Loucy (cell line): ENCODE data around the gene SMIM11.
"Not testable (repeated sequence)": the region's sequence is repeated elsewhere in the genome, so short reads cannot be mapped to it uniquely, and the experiment has no call there.

Source experiments
- H2AFZ ChIP-seq: fragments of 200-600 bp; sonication (generic); 2 replicates; pipeline ENCODE4 v1.6.0; 2016; ENCODE audit warnings: antibody characterized with exemption, mild to moderate bottlenecking, low read length, moderate library complexity
- H3F3A ChIP-seq: fragments of 200-600 bp; 2 replicates; pipeline ENCODE4 v1.6.0; 2016; ENCODE audit warnings: antibody characterized with exemption, low read depth, mild to moderate bottlenecking
- H3K27me3 ChIP-seq: fragments of 200-600 bp; sonication (generic); 2 replicates; pipeline ENCODE4 v1.6.1; 2014; ENCODE audit warnings: low read length, mild to moderate bottlenecking; ENCODE audit not compliant: insufficient read depth, poor library complexity, severe bottlenecking
- H3K36me3 ChIP-seq: fragments of 200-600 bp; sonication (generic); 2 replicates; pipeline ENCODE4 v1.6.1; 2016; ENCODE audit warnings: low read length; ENCODE audit not compliant: insufficient read depth
- H3K4me1 ChIP-seq: fragments of 200-600 bp; sonication (generic); 2 replicates; pipeline ENCODE4 v1.5.1; 2014; ENCODE audit warnings: low read length, mild to moderate bottlenecking; ENCODE audit not compliant: insufficient read depth, poor library complexity, severe bottlenecking
- H3K4me2 ChIP-seq: fragments of 200-600 bp; sonication (generic); 2 replicates; pipeline ENCODE4 v1.6.0; 2014; ENCODE audit warnings: antibody characterized with exemption, low read length, low read depth, mild to moderate bottlenecking; ENCODE audit not compliant: poor library complexity, severe bottlenecking
- H3K4me3 ChIP-seq: fragments of 200-600 bp; sonication (generic); 2 replicates; pipeline ENCODE4 v1.5.1; 2014; ENCODE audit warnings: low read length, mild to moderate bottlenecking, mixed read lengths; ENCODE audit not compliant: poor library complexity, severe bottlenecking
- H3K79me2 ChIP-seq: fragments of 200-600 bp; sonication (generic); 2 replicates; pipeline ENCODE4 v1.6.1; 2014; ENCODE audit warnings: low read length; ENCODE audit not compliant: insufficient read depth
- H3K9ac ChIP-seq: fragments of 200-600 bp; sonication (generic); 2 replicates; pipeline ENCODE4 v1.6.0; 2014; ENCODE audit warnings: mild to moderate bottlenecking, low read depth, low read length, moderate library complexity; ENCODE audit not compliant: poor library complexity, severe bottlenecking
- H3K9me2 ChIP-seq: fragments of 200-600 bp; sonication (generic); replicated peaks from 2 replicates; pipeline ENCODE4 v1.6.1; 2016; ENCODE audit warnings: low read depth, low read length, mixed read lengths
- H3K9me3 ChIP-seq: fragments of 200-600 bp; sonication (generic); 2 replicates; pipeline ENCODE4 v1.6.1; 2014; ENCODE audit warnings: mild to moderate bottlenecking, antibody characterized with exemption, low read length, low read depth; ENCODE audit not compliant: insufficient read depth
- H4K20me1 ChIP-seq: fragments of 200-600 bp; sonication (generic); 2 replicates; pipeline ENCODE4 v1.6.0; 2014; ENCODE audit warnings: antibody characterized with exemption, low read length, mild to moderate bottlenecking; ENCODE audit not compliant: insufficient read depth, poor library complexity, severe bottlenecking

The SMIM11 gene

GRCh38 chr21:34417448-34418077, 42.3 kb downstream of the SMIM11 start:
- not testable (repeated sequence) for H3K27me3 ChIP-seq, H3K4me1 ChIP-seq, H2AFZ ChIP-seq, H3K9me3 ChIP-seq, H4K20me1 ChIP-seq, H3K4me3 ChIP-seq, H3K9me2 ChIP-seq, H3K4me2 ChIP-seq, H3F3A ChIP-seq, H3K9ac ChIP-seq, H3K36me3 ChIP-seq, H3K79me2 ChIP-seq

GRCh38 chr21:34423805-34424204, 48.5 kb downstream of the SMIM11 start, which contains the start of gene SMIM34:
TSS of gene SMIM34 (minus strand) at chr21:34423951. CDS start at chr21:34423839, 112 bp downstream.
- H4K20me1 ChIP-seq, H2AFZ ChIP-seq, H3K9ac ChIP-seq, H3K4me2 ChIP-seq, H3F3A ChIP-seq, H3K4me1 ChIP-seq, H3K9me3 ChIP-seq, H3K79me2 ChIP-seq, H3K27me3 ChIP-seq, H3K36me3 ChIP-seq, H3K4me3 ChIP-seq, H3K9me2 ChIP-seq: not testable (repeated sequence)

GRCh38 chr21:34427339-34427738, 52.0 kb downstream of the SMIM11 start:
- not testable (repeated sequence) for H3K9me2 ChIP-seq, H3K36me3 ChIP-seq, H3K4me1 ChIP-seq, H3K4me3 ChIP-seq, H3K4me2 ChIP-seq, H3K9ac ChIP-seq, H2AFZ ChIP-seq, H3F3A ChIP-seq, H3K27me3 ChIP-seq, H4K20me1 ChIP-seq, H3K79me2 ChIP-seq, H3K9me3 ChIP-seq

GRCh38 chr21:34428441-34428840, 53.1 kb downstream of the SMIM11 start:
- H3K79me2 ChIP-seq, H3K27me3 ChIP-seq, H3K4me2 ChIP-seq, H3K9me2 ChIP-seq, H2AFZ ChIP-seq, H3F3A ChIP-seq, H3K9ac ChIP-seq, H4K20me1 ChIP-seq, H3K36me3 ChIP-seq, H3K9me3 ChIP-seq, H3K4me3 ChIP-seq, H3K4me1 ChIP-seq: not testable (repeated sequence)

- H4K20me1 ChIP-seq, H3K9me3 ChIP-seq, H3K36me3 ChIP-seq, H3K4me3 ChIP-seq, H2AFZ ChIP-seq, H3K9ac ChIP-seq, H3K9me2 ChIP-seq, H3K4me1 ChIP-seq, H3K27me3 ChIP-seq, H3F3A ChIP-seq, H3K79me2 ChIP-seq, H3K4me2 ChIP-seq: not testable (repeated sequence)
Measured at GRCh38 chr21:34429710-34430109, 54.4 kb downstream of the SMIM11 start.
